Breast epithelium (tissue), 3 donors: Measurements from ENCODE around the gene DPM2.

Experiments
- POLR2A ChIP-seq: fragments of 450-650 bp; IDR thresholded peaks from one replicate; pipeline ENCODE4 v1.6.1; 2016; ENCODE audit warnings: antibody characterized with exemption, mild to moderate bottlenecking, moderate library complexity
- POLR2AphosphoS5 ChIP-seq, 3 donors: sonication (generic); formaldehyde crosslinking; IDR thresholded peaks; one replicate each; pipeline ENCODE4 v1.6.1; 2017; ENCODE audit warnings: antibody characterized with exemption in 3 of 3
- TF ChIP-seq, protein P1 (sequence below), 3 donors: fragments of 450-650 bp; IDR thresholded peaks; one replicate each; pipeline ENCODE4 v1.5.1; 2016 to 2017; ENCODE audit warnings: antibody characterized with exemption in 3 of 3, mild to moderate bottlenecking in 3 of 3, moderate library complexity in 3 of 3

DNA sequence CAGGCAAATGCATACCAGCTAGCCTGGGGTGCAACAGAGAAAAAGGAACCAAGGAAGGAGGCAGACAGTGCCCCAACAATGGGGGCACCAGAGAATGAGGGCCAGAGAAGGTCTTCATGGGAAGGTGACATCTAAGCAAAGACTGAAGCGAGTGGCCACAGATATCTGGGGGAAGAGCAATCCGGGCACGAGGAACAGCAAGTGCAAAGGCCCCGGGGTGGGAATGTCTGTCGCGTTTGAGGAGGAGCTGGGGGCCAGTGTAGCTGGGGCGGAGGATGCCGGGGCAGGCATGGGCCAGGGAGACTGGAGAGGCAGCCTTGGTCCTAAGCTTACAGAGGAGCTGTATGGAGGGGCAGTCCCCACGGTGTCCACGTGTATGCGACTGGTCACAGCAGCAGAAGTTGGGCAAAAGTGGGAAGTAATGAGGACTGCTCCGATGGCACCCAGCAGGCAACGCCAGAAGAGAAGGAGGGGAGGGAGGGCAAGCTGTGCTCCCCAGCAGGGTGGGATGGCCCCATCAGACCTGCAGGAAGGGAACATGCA is 24.0 kb upstream of the DPM2 start:
- TF ChIP-seq POLR2AphosphoS5 (IDR thresholded peaks at IDR 0.05) (no peak), POLR2A (no peak)
- TF ChIP-seq, protein P1, sequence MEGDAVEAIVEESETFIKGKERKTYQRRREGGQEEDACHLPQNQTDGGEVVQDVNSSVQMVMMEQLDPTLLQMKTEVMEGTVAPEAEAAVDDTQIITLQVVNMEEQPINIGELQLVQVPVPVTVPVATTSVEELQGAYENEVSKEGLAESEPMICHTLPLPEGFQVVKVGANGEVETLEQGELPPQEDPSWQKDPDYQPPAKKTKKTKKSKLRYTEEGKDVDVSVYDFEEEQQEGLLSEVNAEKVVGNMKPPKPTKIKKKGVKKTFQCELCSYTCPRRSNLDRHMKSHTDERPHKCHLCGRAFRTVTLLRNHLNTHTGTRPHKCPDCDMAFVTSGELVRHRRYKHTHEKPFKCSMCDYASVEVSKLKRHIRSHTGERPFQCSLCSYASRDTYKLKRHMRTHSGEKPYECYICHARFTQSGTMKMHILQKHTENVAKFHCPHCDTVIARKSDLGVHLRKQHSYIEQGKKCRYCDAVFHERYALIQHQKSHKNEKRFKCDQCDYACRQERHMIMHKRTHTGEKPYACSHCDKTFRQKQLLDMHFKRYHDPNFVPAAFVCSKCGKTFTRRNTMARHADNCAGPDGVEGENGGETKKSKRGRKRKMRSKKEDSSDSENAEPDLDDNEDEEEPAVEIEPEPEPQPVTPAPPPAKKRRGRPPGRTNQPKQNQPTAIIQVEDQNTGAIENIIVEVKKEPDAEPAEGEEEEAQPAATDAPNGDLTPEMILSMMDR (IDR thresholded peaks at IDR 0.05): no peak
